GM19043 (cell line): ENCODE results near the gene BCAS1.

Experiments
- ATAC-seq: cut with Tn5 transposase; IDR thresholded peaks from one replicate; pipeline ENCODE4 v1.9.1; 2021; ENCODE audit warnings: low read depth; ENCODE audit not compliant: unreplicated experiment

BCAS1 gene

GRCh38 chr20:53914781-53915445 is 155.5 kb downstream of the BCAS1 start:
- no peak for ATAC-seq

- no peak for ATAC-seq
Measured at GRCh38 chr20:53914091-53914780, 156.2 kb downstream of the BCAS1 start.

GRCh38 chr20:53911301-53911700 is 159.1 kb downstream of the BCAS1 start:
- ATAC-seq, result no peak

GRCh38 chr20:53910351-53911002 is 159.9 kb downstream of the BCAS1 start:
- ATAC-seq, result no peak

- ATAC-seq, result no peak
Measured at GRCh38 chr20:53907968-53908751, 162.2 kb downstream of the BCAS1 start.

- no peak for ATAC-seq
Measured at GRCh38 chr20:53905820-53906191, 164.6 kb downstream of the BCAS1 start.

- ATAC-seq, result no peak
Measured at GRCh38 chr20:53905019-53905819, 165.2 kb downstream of the BCAS1 start.

- ATAC-seq, result no peak
Measured at GRCh38 chr20:53904261-53904660, 166.1 kb downstream of the BCAS1 start.

GRCh38 chr20:53903652-53903987 is 166.8 kb downstream of the BCAS1 start:
- no peak for ATAC-seq

- ATAC-seq, result no peak
Measured at GRCh38 chr20:53902968-53903651, 167.3 kb downstream of the BCAS1 start.

GRCh38 chr20:53901497-53902096 is 168.8 kb downstream of the BCAS1 start:
- no peak for ATAC-seq

- ATAC-seq, result no peak
Measured at GRCh38 chr20:53901064-53901463, 169.3 kb downstream of the BCAS1 start.

- ATAC-seq, result no peak
Measured at GRCh38 chr20:53900380-53900999, 169.9 kb downstream of the BCAS1 start.

GRCh38 chr20:53899351-53900167 is 170.8 kb downstream of the BCAS1 start:
- ATAC-seq, result peak; percentile 75

- no peak for ATAC-seq
Measured at GRCh38 chr20:53898556-53898931, 171.8 kb downstream of the BCAS1 start.

- ATAC-seq, result no peak
Measured at GRCh38 chr20:53897884-53898555, 172.4 kb downstream of the BCAS1 start.

- no peak for ATAC-seq
Measured at GRCh38 chr20:53896647-53897046, 173.7 kb downstream of the BCAS1 start.

- no peak for ATAC-seq
Measured at GRCh38 chr20:53896041-53896440, 174.4 kb downstream of the BCAS1 start.
